Upper lobe of left lung (tissue), 6 donors: Measurements from ENCODE around the gene R3HDM2. TPM values are rescaled to one million over a fixed set of nuclear protein-coding genes. Genes with fewer than 3 reads are reported as not detected.
"Not testable (repeated sequence)": the region's sequence is repeated elsewhere in the genome, so short reads cannot be mapped to it uniquely, and the experiment has no call there.

Source experiments
- ATAC-seq, 2 donors: fragments of 200-7000 bp; cut with Tn5 transposase; one replicate each; pipeline ENCODE4 v1.9.1; 2022; ENCODE audit warnings: mild to moderate bottlenecking in 2 of 2, moderate library complexity in 2 of 2; ENCODE audit not compliant: low FRiP score in 2 of 2
- DNase-seq, 2 donors: peaks; one replicate each; pipeline ENCODE4 v3.0.0-alpha.2; 2019 to 2020
- H3K27ac ChIP-seq, 4 donors: fragments of 200-600 bp; sonication (generic); one replicate each; pipeline ENCODE4 v1.5.1; 2016 to 2019
- H3K27me3 ChIP-seq, 4 donors: fragments of 200-600 bp; sonication (generic); one replicate each; pipeline ENCODE4 v1.5.1; 2017 to 2019
- H3K36me3 ChIP-seq, 4 donors: fragments of 200-600 bp; sonication (generic); one replicate each; pipeline ENCODE4 v1.5.1; 2016 to 2019
- H3K4me1 ChIP-seq, 4 donors: fragments of 200-600 bp; sonication (generic); one replicate each; pipeline ENCODE4 v1.5.1; 2018 to 2019
- H3K4me3 ChIP-seq, 4 donors: fragments of 200-600 bp; sonication (generic); one replicate each; pipeline ENCODE4 v1.5.1; 2017 to 2019; ENCODE audit warnings: mild to moderate bottlenecking in 2 of 4, moderate library complexity in 1 of 4
- H3K9me3 ChIP-seq, 4 donors: fragments of 200-600 bp; sonication (generic); one replicate each; pipeline ENCODE4 v1.5.1; 2018 to 2019
- EP300 ChIP-seq, 4 donors: sonication (generic); formaldehyde crosslinking; IDR thresholded peaks; one replicate each; pipeline ENCODE4 v1.5.1; 2017; ENCODE audit warnings: antibody characterized with exemption in 4 of 4, control low read depth in 2 of 4
- POLR2A ChIP-seq, 4 donors: fragments of 450-650 bp; IDR thresholded peaks; one replicate each; pipeline ENCODE4 v1.5.1; 2016 to 2017; ENCODE audit warnings: antibody characterized with exemption in 4 of 4, mild to moderate bottlenecking in 2 of 4
- POLR2AphosphoS5 ChIP-seq, 2 donors: sonication (generic); formaldehyde crosslinking; IDR thresholded peaks; one replicate each; pipeline ENCODE4 v1.5.1; 2017; ENCODE audit warnings: antibody characterized with exemption in 2 of 2
- WGBS, 2 donors: methylation state at CpG; one replicate each; pipeline ENCODE4 v1.1.5; 2017 to 2018; 5-methylcytosine and 5-hydroxymethylcytosine counted together
- total RNA-seq, 6 donors: library from RNA; depleted of rRNA in 4 of 6; stranded (reverse); fragments of >200 nt in 4 of 6; gene quantifications; one replicate each; pipeline versions ENCODE4 v1.1.0 to v1.2.1, GENCODE V29; 2016 to 2021
- TF ChIP-seq, protein P1 (sequence below), 6 experiments: fragments of 450-650 bp in 4 of 6; fragments of 200-600 bp in 2 of 6; sonication (generic) in 2 of 6; IDR thresholded peaks; one replicate each; pipeline ENCODE4 v1.5.1; 2016 to 2019; ENCODE audit warnings: antibody characterized with exemption in 6 of 6
- donor health status: DM: no; HTN: no; CAD: no; lungs with moderate emphysema.
- donor health status: DM: no; HTN: yes; CAD: no; lungs with severe emphysema.

Gene R3HDM2
- total RNA-seq, 6 donors from 2014 or later, result 39.2 to 94.3 (median 59.2) TPM

DNA sequence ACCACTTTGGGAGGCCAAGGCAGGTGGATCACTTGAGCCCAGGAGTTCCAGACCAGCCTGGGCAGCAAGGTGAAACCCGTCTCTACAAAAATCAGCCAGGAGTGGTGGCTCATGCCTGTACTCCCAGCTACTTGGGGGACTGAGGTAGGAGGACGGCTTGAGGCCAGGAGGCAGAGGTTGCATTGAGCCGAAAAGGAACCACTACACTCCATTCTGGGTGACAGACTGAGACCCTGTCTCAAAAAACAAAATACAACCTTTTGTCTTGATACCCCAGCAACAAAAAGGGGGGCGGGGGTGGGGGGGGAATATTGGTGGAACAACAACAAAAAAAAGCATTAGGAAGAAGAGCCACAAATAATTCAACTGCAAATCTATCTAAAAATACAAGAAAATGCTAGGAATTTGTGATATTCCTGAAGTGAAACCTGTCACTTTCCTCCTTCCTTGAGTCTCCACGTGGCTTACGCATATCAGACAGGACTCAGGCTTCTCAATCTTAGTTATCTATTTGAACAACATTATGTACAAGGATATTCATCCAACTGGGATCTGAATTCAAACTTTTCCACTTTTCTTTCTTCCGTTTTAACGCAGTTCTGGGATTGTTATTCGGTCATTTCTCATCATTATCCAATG, 1.3 kb downstream of the R3HDM2 start:
- no peaks in the 10 kb centered on the region for H3K27me3 ChIP-seq
- peak overlapping the region; percentile 91 to 99 (median 94) for H3K27ac ChIP-seq
- DNase-seq, result no peak
- peaks cover 3 to 15% (median 11%) of the 10 kb centered on the region in 4 donors for H3K4me1 ChIP-seq
- H3K4me3 ChIP-seq, result peak overlapping the region in 3 of 4 donors; percentile 72 to 82 (median 80)
- H3K9me3 ChIP-seq, result no peaks in the 10 kb centered on the region
- peaks cover 0 to 6% (median 3%) of the 10 kb centered on the region in 4 donors for H3K36me3 ChIP-seq
- ATAC-seq, result no peak
- WGBS, 2 donors, result 37 to 39% methylated on average over 9 of the region's 9 CpGs
- TF ChIP-seq POLR2AphosphoS5 (IDR thresholded peaks at IDR 0.05) (no peak), POLR2A (IDR thresholded peaks at IDR 0.05) (no peak), EP300 (IDR thresholded peaks at IDR 0.05) (no peak)
- TF ChIP-seq, protein P1, sequence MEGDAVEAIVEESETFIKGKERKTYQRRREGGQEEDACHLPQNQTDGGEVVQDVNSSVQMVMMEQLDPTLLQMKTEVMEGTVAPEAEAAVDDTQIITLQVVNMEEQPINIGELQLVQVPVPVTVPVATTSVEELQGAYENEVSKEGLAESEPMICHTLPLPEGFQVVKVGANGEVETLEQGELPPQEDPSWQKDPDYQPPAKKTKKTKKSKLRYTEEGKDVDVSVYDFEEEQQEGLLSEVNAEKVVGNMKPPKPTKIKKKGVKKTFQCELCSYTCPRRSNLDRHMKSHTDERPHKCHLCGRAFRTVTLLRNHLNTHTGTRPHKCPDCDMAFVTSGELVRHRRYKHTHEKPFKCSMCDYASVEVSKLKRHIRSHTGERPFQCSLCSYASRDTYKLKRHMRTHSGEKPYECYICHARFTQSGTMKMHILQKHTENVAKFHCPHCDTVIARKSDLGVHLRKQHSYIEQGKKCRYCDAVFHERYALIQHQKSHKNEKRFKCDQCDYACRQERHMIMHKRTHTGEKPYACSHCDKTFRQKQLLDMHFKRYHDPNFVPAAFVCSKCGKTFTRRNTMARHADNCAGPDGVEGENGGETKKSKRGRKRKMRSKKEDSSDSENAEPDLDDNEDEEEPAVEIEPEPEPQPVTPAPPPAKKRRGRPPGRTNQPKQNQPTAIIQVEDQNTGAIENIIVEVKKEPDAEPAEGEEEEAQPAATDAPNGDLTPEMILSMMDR (IDR thresholded peaks at IDR 0.05), result no peak

DNA sequence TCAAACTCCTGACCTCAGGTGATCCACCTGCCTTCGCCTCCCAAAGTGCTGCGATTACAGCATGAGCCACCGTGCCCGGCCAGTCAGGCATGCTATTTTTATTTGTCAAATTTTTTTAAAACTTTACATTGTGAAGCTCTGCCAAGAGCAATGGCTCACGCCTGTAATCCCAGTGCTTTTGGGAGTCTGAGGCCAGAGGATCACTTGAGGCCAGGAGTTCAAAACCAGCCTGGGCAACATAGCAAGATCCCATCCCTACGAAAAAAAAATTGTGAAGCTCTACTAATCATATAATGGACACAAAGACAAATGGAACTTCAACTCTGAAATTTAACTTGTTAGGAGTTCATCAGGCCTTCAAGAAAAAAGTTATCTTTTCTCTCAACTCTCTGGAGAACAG, 1.9 kb downstream of the R3HDM2 start:
- 81 to 91% methylated on average over 6 of the region's 6 CpGs for WGBS, 2 donors
- Histone ChIP-seq H3K36me3 (peaks cover 0 to 6% (median 3%) of the 10 kb centered on the region in 4 donors), H3K27ac (peak overlapping the region in 3 of 4 donors; percentile 91 to 99 (median 93)), H3K9me3 (no peaks in the 10 kb centered on the region), H3K4me3 (no peak overlapping the region), H3K27me3 (no peaks in the 10 kb centered on the region), H3K4me1 (peaks cover 3 to 15% (median 11%) of the 10 kb centered on the region in 4 donors)
- DNase-seq, result no peak
- ATAC-seq, result no peak
- no peak for TF ChIP-seq POLR2AphosphoS5 (IDR thresholded peaks at IDR 0.05)
- TF ChIP-seq, protein P1 (IDR thresholded peaks at IDR 0.05), result no peak

DNA sequence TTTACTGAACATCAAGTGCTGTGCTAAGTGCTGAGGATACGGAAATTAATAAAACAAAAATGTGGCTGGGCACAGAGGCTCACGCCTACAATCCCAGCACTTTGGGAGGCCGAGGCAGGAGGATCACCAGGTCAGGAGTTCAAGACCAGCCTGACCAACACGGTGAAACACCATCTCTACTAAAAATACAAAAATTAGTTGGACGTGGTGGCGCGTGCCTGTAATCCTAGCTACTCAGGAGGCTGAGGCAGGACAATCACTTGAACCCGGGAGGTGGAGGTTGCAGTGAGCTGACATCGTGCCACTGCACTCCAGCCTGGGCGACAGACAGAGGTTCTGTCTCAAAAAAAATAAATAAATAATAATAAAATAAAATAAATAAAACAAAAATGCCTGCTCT, 3.9 kb downstream of the R3HDM2 start:
- not testable (repeated sequence) for DNase-seq, H3K27me3 ChIP-seq, ATAC-seq, H3K27ac ChIP-seq, H3K4me3 ChIP-seq, H3K9me3 ChIP-seq
- peaks cover 3 to 15% (median 11%) of the 10 kb centered on the region in 4 donors for H3K4me1 ChIP-seq
- H3K36me3 ChIP-seq, result peaks cover 0 to 15% (median 3%) of the 10 kb centered on the region in 4 donors
- 91 to 94% methylated on average over 10 of the region's 10 CpGs for WGBS, 2 donors

DNA sequence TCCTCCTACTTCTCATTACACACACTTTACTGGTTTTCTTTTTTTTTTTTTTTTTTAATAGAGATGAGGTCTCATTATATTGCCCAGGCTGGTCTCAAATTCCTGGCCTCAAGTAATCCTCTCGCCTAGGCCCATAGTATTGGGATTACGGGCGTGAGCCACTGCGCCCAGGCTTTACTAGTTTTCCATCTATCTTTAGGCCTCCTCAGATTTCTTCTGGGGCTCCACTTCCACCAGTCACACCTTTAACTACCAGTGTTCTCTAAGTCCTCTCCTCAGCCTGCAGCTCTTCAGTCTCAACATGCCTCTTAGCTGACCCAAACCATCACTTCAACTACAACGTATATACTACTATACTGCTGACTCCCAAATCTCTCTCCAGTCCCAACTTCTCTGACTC, 10.4 kb downstream of the R3HDM2 start:
- H3K27ac ChIP-seq, result no peak overlapping the region
- no peaks in the 10 kb centered on the region for H3K27me3 ChIP-seq
- WGBS, 2 donors, result 96 to 98% methylated on average over 5 of the region's 5 CpGs
- DNase-seq (no peak), ATAC-seq (no peak)
- TF ChIP-seq, protein P1 (IDR thresholded peaks at IDR 0.05), result no peak
- no peak for TF ChIP-seq POLR2A (IDR thresholded peaks at IDR 0.05)
- no peak for TF ChIP-seq POLR2AphosphoS5 (IDR thresholded peaks at IDR 0.05)
- no peak for TF ChIP-seq EP300 (IDR thresholded peaks at IDR 0.05)
- H3K36me3 ChIP-seq, result peaks cover 0 to 20% (median 3%) of the 10 kb centered on the region in 4 donors
- H3K4me3 ChIP-seq, result no peak overlapping the region
- H3K4me1 ChIP-seq, result peaks cover 0 to 10% (median 5%) of the 10 kb centered on the region in 4 donors
- no peaks in the 10 kb centered on the region for H3K9me3 ChIP-seq

DNA sequence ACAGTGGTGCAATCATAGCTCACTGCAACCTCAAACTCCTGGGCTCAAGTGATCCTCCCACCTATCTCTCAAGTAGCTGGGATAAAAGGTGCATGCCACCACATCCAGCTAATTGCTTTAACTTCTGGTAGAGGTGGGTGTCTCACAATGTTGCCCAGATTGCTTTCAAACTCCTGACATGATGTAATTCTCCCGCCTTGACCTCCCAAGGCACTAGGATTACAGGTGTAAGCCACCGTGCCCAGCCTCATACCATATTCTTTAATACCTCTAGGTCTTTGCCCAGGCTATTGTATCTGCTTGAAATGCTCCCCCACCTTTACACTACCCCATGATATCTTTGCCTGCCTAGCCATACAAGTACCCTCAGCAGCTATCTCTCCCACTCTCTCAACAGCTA, 11.3 kb downstream of the R3HDM2 start:
- Histone ChIP-seq H3K9me3 (no peaks in the 10 kb centered on the region), H3K4me1 (peaks cover 0 to 10% (median 7%) of the 10 kb centered on the region in 4 donors), H3K36me3 (peaks cover 0 to 17% (median 2%) of the 10 kb centered on the region in 4 donors), H3K27me3 (no peaks in the 10 kb centered on the region), H3K4me3 (no peak overlapping the region), H3K27ac (no peak overlapping the region)
- DNase-seq (no peak), ATAC-seq (no peak)
- 95 to 100% methylated on average over 2 of the region's 2 CpGs for WGBS, 2 donors
- TF ChIP-seq, protein P1 (IDR thresholded peaks at IDR 0.05), result no peak
- TF ChIP-seq POLR2AphosphoS5 (IDR thresholded peaks at IDR 0.05) (no peak), POLR2A (IDR thresholded peaks at IDR 0.05) (no peak), EP300 (IDR thresholded peaks at IDR 0.05) (no peak)
